Measurements from ENCODE around the gene IER2. TPM values are rescaled to one million over a fixed set of nuclear protein-coding genes. Genes with fewer than 3 reads are reported as not detected.
"Not testable (repeated sequence)": the region's sequence is repeated elsewhere in the genome, so short reads cannot be mapped to it uniquely, and the experiment has no call there.

Gene IER2
- total RNA-seq, 2 donors from 2014 or later = 83.4 to 116 TPM

GRCh38 chr19:13169769-13170168 is 19.6 kb downstream of the IER2 start:
- Histone ChIP-seq H3K9ac (ENCODE audit: low read depth in 2 of 2, low read length in 2 of 2) (peak overlapping the region in 1 of 2 donors; percentile 3), H3K36me3 (no peaks in the 10 kb centered on the region), H3K27ac (peak overlapping the region; percentile 53), H3K4me1 (peaks cover 36% of the 10 kb centered on the region), H3K4me3 (no peak overlapping the region), H3K27me3 (no peaks in the 10 kb centered on the region), H3K9me3 (no peaks in the 10 kb centered on the region)
- peak; percentile 83 for DNase-seq
- TF ChIP-seq CTCF (IDR thresholded peaks at IDR 0.05) = no peak
- intact Hi-C loops (cut with DNase I) = no loop called here

GRCh38 chr19:13171146-13171545 is 20.9 kb downstream of the IER2 start:
- H3K9ac ChIP-seq (ENCODE audit: low read depth in 2 of 2, low read length in 2 of 2) = no peak overlapping the region
- no peak for DNase-seq
- H3K36me3 ChIP-seq = no peaks in the 10 kb centered on the region
- intact Hi-C loops (cut with DNase I) = no loop called here
- no peak overlapping the region for H3K27ac ChIP-seq
- TF ChIP-seq CTCF (IDR thresholded peaks at IDR 0.05) = no peak
- H3K27me3 ChIP-seq = no peaks in the 10 kb centered on the region
- peaks cover 32% of the 10 kb centered on the region for H3K4me1 ChIP-seq
- H3K4me3 ChIP-seq = no peak overlapping the region
- no peaks in the 10 kb centered on the region for H3K9me3 ChIP-seq

- Histone ChIP-seq H3K4me1 (peaks cover 29% of the 10 kb centered on the region), H3K9me3 (no peaks in the 10 kb centered on the region), H3K27ac (peak overlapping the region; percentile 60), H3K36me3 (no peaks in the 10 kb centered on the region), H3K9ac (ENCODE audit: low read depth in 2 of 2, low read length in 2 of 2) (peak overlapping the region; percentile 35 to 63), H3K4me3 (no peak overlapping the region), H3K27me3 (no peaks in the 10 kb centered on the region)
- no peak for TF ChIP-seq CTCF (IDR thresholded peaks at IDR 0.05)
- intact Hi-C loops (cut with DNase I) = no loop called here
- DNase-seq = peak; percentile 92
These were observed 22.3 kb downstream of the IER2 start for GRCh38 chr19:13172346-13173138.

GRCh38 chr19:13173139-13173737 is 23.0 kb downstream of the IER2 start:
- no peak for TF ChIP-seq CTCF (IDR thresholded peaks at IDR 0.05)
- intact Hi-C loops (cut with DNase I) = no loop called here
- Histone ChIP-seq H3K27ac (no peak overlapping the region), H3K4me3 (no peak overlapping the region), H3K4me1 (peaks cover 29% of the 10 kb centered on the region), H3K9me3 (no peaks in the 10 kb centered on the region), H3K36me3 (no peaks in the 10 kb centered on the region), H3K9ac (ENCODE audit: low read depth in 2 of 2, low read length in 2 of 2) (no peak overlapping the region), H3K27me3 (no peaks in the 10 kb centered on the region)
- no peak for DNase-seq

- Histone ChIP-seq H3K27me3 (no peaks in the 10 kb centered on the region), H3K4me1 (peaks cover 13% of the 10 kb centered on the region), H3K36me3 (no peaks in the 10 kb centered on the region), H3K9me3 (no peaks in the 10 kb centered on the region), H3K27ac (no peak overlapping the region), H3K9ac (ENCODE audit: low read depth in 2 of 2, low read length in 2 of 2) (no peak overlapping the region), H3K4me3 (no peak overlapping the region)
- TF ChIP-seq CTCF (IDR thresholded peaks at IDR 0.05) = no peak
- intact Hi-C loops (cut with DNase I) = no loop called here
- DNase-seq = no peak
These were observed 26.1 kb downstream of the IER2 start for GRCh38 chr19:13176345-13176744.

GRCh38 chr19:13177584-13177983 is 27.4 kb downstream of the IER2 start:
- intact Hi-C loops (cut with DNase I); H3K27ac ChIP-seq; H3K9ac ChIP-seq (ENCODE audit: low read depth in 2 of 2, low read length in 2 of 2): not testable (repeated sequence)

GRCh38 chr19:13178291-13178690 is 28.1 kb downstream of the IER2 start:
- H3K4me3 ChIP-seq; H3K9me3 ChIP-seq; H3K27ac ChIP-seq; H3K27me3 ChIP-seq; H3K9ac ChIP-seq (ENCODE audit: low read depth in 2 of 2, low read length in 2 of 2); DNase-seq; intact Hi-C loops (cut with DNase I); H3K4me1 ChIP-seq; H3K36me3 ChIP-seq: not testable (repeated sequence)

More at GRCh38 chr19:13177584-13177983, 27.4 kb downstream of the IER2 start:
- not testable (repeated sequence) for H3K4me1 ChIP-seq, DNase-seq, H3K9me3 ChIP-seq, H3K36me3 ChIP-seq, H3K4me3 ChIP-seq, H3K27me3 ChIP-seq
